Endothelial cell of umbilical vein (primary cell): ENCODE results near the gene MGAT5B. TPM values are rescaled to one million over a fixed set of nuclear protein-coding genes. Genes with fewer than 3 reads are reported as not detected.

Source experiments
- BruUV-seq: library from RNA; stranded (reverse); fragments of 400-500 nt; replicated peaks from 2 replicates; lab custom pipeline; 2021; lab: Mats Ljungman, UMichigan
- CTCF ChIA-PET: fragments of 300-600, 350-600 bp; sonication (Branson Sonifier 250); formaldehyde crosslinking; loops from one replicate; lab custom pipeline; 2021; ENCODE audit warnings: antibody characterized with exemption, inconsistent platforms; lab: Charles Lee
- POLR2A ChIA-PET: fragments of 300-600, 350-600 bp; sonication (Branson Sonifier 250); formaldehyde crosslinking; loops from one replicate; lab custom pipeline; 2021; ENCODE audit warnings: antibody characterized with exemption, inconsistent platforms; lab: Charles Lee
- DNase-seq: peaks from one replicate; pipeline ENCODE4 v3.0.0-alpha.2; 2011; ENCODE audit warnings: low read depth, low spot score
- FAIRE-seq: peaks from 2 replicates; lab custom pipeline; 2011; peaks lifted over from hg19 to GRCh38; lab: Jason Lieb, UNC
- H2AFZ ChIP-seq: 2 replicates; pipeline ENCODE4 v1.6.0; 2012; ENCODE audit warnings: low read depth, low read length, control low read depth, inconsistent platforms
- H3K27ac ChIP-seq: 2 replicates; pipeline ENCODE4 v1.5.1; 2011; ENCODE audit warnings: low read depth, mild to moderate bottlenecking, control low read depth, low read length, moderate library complexity; ENCODE audit not compliant: insufficient read depth
- H3K27me3 ChIP-seq, 2 experiments: 2 replicates each; pipeline versions ENCODE4 v1.6.0 to v1.6.1; 2011; ENCODE audit warnings: low read length in 2 of 2, mixed read lengths in 1 of 2; ENCODE audit not compliant: control insufficient read depth in 2 of 2, insufficient read depth in 2 of 2
- H3K36me3 ChIP-seq, 2 experiments: 2 replicates in 1 of 2; 3 replicates in 1 of 2; pipeline ENCODE4 v1.5.1; 2011; ENCODE audit warnings: low read length in 2 of 2, mild to moderate bottlenecking in 1 of 2, moderate library complexity in 1 of 2; ENCODE audit not compliant: control insufficient read depth in 2 of 2, insufficient read depth in 2 of 2; ENCODE audit errors: extremely low read depth in 1 of 2
- H3K4me1 ChIP-seq: 3 replicates; pipeline ENCODE4 v1.5.1; 2011; ENCODE audit warnings: mild to moderate bottlenecking, low read length; ENCODE audit not compliant: control insufficient read depth, insufficient read depth; ENCODE audit errors: extremely low read depth
- H3K4me2 ChIP-seq: 2 replicates; pipeline ENCODE4 v1.6.1; 2011; ENCODE audit warnings: low read length, control low read depth, mixed read lengths; ENCODE audit not compliant: insufficient read depth
- H3K4me3 ChIP-seq, 3 experiments: fragments of 200-600 bp in 1 of 3; sonication (generic), shearing (Covaris generic) in 1 of 3; replicated peaks in 1 of 3; 2 replicates each; pipeline ENCODE4 v1.5.1; 2011 to 2016; ENCODE audit warnings: control low read depth in 3 of 3, low read length in 3 of 3, mild to moderate bottlenecking in 2 of 3, inconsistent platforms in 1 of 3, low read depth in 1 of 3, moderate library complexity in 1 of 3; ENCODE audit not compliant: insufficient read depth in 1 of 3
- H3K79me2 ChIP-seq: 2 replicates; pipeline ENCODE4 v1.6.0; 2012; ENCODE audit warnings: low read length, inconsistent platforms; ENCODE audit not compliant: control insufficient read depth, insufficient read depth
- H3K9ac ChIP-seq: replicated peaks from 2 replicates; pipeline ENCODE3; 2011; ENCODE audit warnings: low read length, control low read depth; ENCODE audit not compliant: insufficient read depth; ENCODE audit errors: extremely low read depth
- H3K9me1 ChIP-seq: replicated peaks from 3 replicates; pipeline ENCODE4 v1.6.0; 2011; ENCODE audit warnings: mild to moderate bottlenecking, low read length; ENCODE audit not compliant: control insufficient read depth, insufficient read depth; ENCODE audit errors: extremely low read depth
- H3K9me3 ChIP-seq: replicated peaks from 2 replicates; pipeline ENCODE4 v1.5.1; 2012; ENCODE audit warnings: low read length, inconsistent platforms; ENCODE audit not compliant: control insufficient read depth, insufficient read depth
- H4K20me1 ChIP-seq: replicated peaks from 2 replicates; pipeline ENCODE3; 2011; ENCODE audit warnings: mild to moderate bottlenecking, low read length; ENCODE audit not compliant: control insufficient read depth, insufficient read depth; ENCODE audit errors: extremely low read depth
- EZH2 ChIP-seq: IDR thresholded peaks from 2 replicates; pipeline ENCODE4 v1.6.1; 2012; ENCODE audit warnings: borderline replicate concordance, low read depth, mild to moderate bottlenecking, moderate library complexity, low read length, inconsistent platforms; ENCODE audit not compliant: severe bottlenecking
- FOS ChIP-seq: IDR thresholded peaks from 2 replicates; pipeline ENCODE4 v1.6.1; 2011; ENCODE audit warnings: mild to moderate bottlenecking, low read length, moderate library complexity, borderline replicate concordance; ENCODE audit not compliant: insufficient read depth
- GATA2 ChIP-seq: IDR thresholded peaks from 2 replicates; pipeline ENCODE4 v1.7.0; 2011; ENCODE audit warnings: low read depth, mild to moderate bottlenecking, moderate library complexity, mixed read lengths, low read length; ENCODE audit not compliant: insufficient read length, insufficient read depth
- JUN ChIP-seq: IDR thresholded peaks from 2 replicates; pipeline ENCODE4 v1.6.1; 2011; ENCODE audit warnings: borderline replicate concordance, low read depth; ENCODE audit not compliant: insufficient read length, insufficient read depth
- MYC ChIP-seq: IDR thresholded peaks from one replicate; pipeline ENCODE4 v1.6.1; 2011; ENCODE audit warnings: mild to moderate bottlenecking, low read depth, low read length
- POLR2A ChIP-seq: IDR thresholded peaks from 2 replicates; pipeline ENCODE4 v1.6.1; 2012; ENCODE audit warnings: low read depth, mild to moderate bottlenecking, control low read depth, low read length
- POLR2AphosphoS5 ChIP-seq: IDR thresholded peaks from 2 replicates; pipeline ENCODE4 v1.6.1; 2012; ENCODE audit warnings: low read depth, mild to moderate bottlenecking, control low read depth, low read length, moderate library complexity; ENCODE audit not compliant: insufficient read depth
- dilution Hi-C: fragments of 300-500 bp; cut with MboI; formaldehyde crosslinking; loops from one replicate; pipeline ENCODE4 v1.15.0; 2019; ENCODE audit warnings: low sequenced_read_pairs; ENCODE audit not compliant: extremely low pct_ligation_motif_present
- intact Hi-C: fragments of 100-400 bp; cut with micrococcal nuclease; formaldehyde crosslinking; loops from one replicate; pipeline ENCODE4 v1.10.0; 2022
- polyA plus RNA-seq, 4 experiments: library from polyadenylated mRNA; depleted of rRNA in 3 of 4; stranded (reverse) in 3 of 4; unstranded in 1 of 4; fragments of >200 nt; gene quantifications; 2 replicates each; pipeline versions ENCODE4 v1.2.1 to v1.2.3, GENCODE V29; 2011 to 2012; ENCODE audit warnings: missing spikeins in 1 of 4
- total RNA-seq: library from RNA; stranded (reverse); gene quantifications from 2 replicates; pipeline ENCODE4 v1.2.3, GENCODE V29; 2021
- TF ChIP-seq, protein P1 (sequence below): IDR thresholded peaks from 2 replicates; pipeline ENCODE4 v1.6.1; 2011; ENCODE audit not compliant: insufficient read depth, insufficient read length
- TF ChIP-seq, protein P2 (sequence below), 2 donors: IDR thresholded peaks; 1 replicate in 1 of 2; 2 replicates in 1 of 2; pipeline ENCODE4 v1.5.1; 2011; ENCODE audit warnings: low read length in 2 of 2, mild to moderate bottlenecking in 2 of 2, moderate library complexity in 2 of 2, control low read depth in 1 of 2, inconsistent platforms in 1 of 2, low read depth in 1 of 2; ENCODE audit not compliant: insufficient read depth in 1 of 2; ENCODE audit errors: extremely low read depth in 1 of 2

The MGAT5B gene
- total and polyA plus RNA-seq, 2 donors (not counting 3 experiments of a cell fraction or from before 2014, with no cell fraction given): 1.7 to 2.1 TPM

DNA sequence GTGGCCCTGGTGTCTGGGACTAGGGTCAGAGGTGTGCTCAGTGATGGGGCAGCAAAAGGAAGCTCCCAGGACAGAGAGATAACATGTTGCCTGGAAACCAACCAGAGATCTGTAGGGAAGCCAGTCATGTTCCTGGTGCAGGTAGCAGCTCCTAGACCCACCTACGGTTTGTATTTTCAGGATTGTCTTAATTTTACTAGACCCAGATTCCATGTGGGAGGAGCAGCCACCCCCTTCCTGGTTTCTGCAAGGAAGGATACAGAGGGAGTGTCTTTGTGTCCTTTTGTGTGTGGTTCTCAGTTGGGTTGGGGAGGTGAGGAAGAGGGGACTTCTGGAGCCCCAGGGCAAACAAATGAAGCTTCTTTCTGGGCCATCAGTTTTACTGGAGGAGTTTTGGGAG, 53.9 kb downstream of the MGAT5B start:
- dilution Hi-C loops (no loop called here), intact Hi-C loops (no loop called here)
- CTCF ChIA-PET: no interaction called here

DNA sequence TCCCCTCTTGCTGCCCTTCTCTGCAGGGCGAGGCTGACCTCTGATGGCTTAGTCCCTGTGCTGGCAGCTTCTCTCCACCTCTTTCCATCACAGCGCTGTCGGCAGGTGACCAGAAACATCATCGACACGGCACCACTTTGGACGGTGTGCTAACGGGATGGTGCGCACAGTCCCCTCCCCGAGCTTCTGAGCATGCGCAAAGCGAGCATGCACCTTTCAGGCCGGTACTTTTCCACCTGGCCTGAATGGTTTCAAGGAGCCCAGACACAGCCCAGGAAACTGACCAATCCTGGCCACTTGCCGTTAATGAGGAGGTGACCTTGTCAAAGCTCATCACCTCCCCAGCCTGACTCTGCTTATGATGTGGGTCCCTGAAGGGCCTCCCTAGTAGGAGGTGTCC, 54.8 kb downstream of the MGAT5B start:
- H3K4me2 ChIP-seq: no peak overlapping the region
- no TSS peak for BruUV-seq
- FAIRE-seq (no peak), DNase-seq (no peak)
- no peak overlapping the region for H3K27ac ChIP-seq
- intact Hi-C loops: no loop called here
- H4K20me1 ChIP-seq: no peaks in the 10 kb centered on the region
- H3K4me1 ChIP-seq: no peaks in the 10 kb centered on the region
- H3K79me2 ChIP-seq: no peaks in the 10 kb centered on the region
- CTCF ChIA-PET: no interaction called here
- dilution Hi-C loops: no loop called here
- H3K9ac ChIP-seq: no peak overlapping the region
- no peaks in the 10 kb centered on the region for H3K27me3 ChIP-seq
- no peaks in the 10 kb centered on the region for H3K9me3 ChIP-seq
- no peaks in the 10 kb centered on the region for H3K36me3 ChIP-seq
- no peak overlapping the region for H2AFZ ChIP-seq
- no peak for TF ChIP-seq POLR2AphosphoS5
- TF ChIP-seq, protein P1, sequence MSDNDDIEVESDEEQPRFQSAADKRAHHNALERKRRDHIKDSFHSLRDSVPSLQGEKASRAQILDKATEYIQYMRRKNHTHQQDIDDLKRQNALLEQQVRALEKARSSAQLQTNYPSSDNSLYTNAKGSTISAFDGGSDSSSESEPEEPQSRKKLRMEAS: no peak
- no peak for TF ChIP-seq POLR2A
- no peak for TF ChIP-seq MYC
- no peak for TF ChIP-seq EZH2
- TF ChIP-seq FOS: no peak
- no peak for TF ChIP-seq GATA2
- TF ChIP-seq, protein P2, sequence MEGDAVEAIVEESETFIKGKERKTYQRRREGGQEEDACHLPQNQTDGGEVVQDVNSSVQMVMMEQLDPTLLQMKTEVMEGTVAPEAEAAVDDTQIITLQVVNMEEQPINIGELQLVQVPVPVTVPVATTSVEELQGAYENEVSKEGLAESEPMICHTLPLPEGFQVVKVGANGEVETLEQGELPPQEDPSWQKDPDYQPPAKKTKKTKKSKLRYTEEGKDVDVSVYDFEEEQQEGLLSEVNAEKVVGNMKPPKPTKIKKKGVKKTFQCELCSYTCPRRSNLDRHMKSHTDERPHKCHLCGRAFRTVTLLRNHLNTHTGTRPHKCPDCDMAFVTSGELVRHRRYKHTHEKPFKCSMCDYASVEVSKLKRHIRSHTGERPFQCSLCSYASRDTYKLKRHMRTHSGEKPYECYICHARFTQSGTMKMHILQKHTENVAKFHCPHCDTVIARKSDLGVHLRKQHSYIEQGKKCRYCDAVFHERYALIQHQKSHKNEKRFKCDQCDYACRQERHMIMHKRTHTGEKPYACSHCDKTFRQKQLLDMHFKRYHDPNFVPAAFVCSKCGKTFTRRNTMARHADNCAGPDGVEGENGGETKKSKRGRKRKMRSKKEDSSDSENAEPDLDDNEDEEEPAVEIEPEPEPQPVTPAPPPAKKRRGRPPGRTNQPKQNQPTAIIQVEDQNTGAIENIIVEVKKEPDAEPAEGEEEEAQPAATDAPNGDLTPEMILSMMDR (IDR thresholded peaks at IDR 0.05; ENCODE audit: extremely low read depth in 1 of 2, insufficient read depth in 1 of 2, low read depth in 1 of 2, low read length in 2 of 2): no peak
- no peak for TF ChIP-seq JUN
- H3K4me3 ChIP-seq: no peak overlapping the region
- POLR2A ChIA-PET: no interaction called here
- no peaks in the 10 kb centered on the region for H3K9me1 ChIP-seq

More for the DNA sequence above, 53.9 kb downstream of the MGAT5B start:
- H3K27ac ChIP-seq: no peak overlapping the region
- TF ChIP-seq GATA2: no peak
- TF ChIP-seq EZH2: no peak
- no peak for TF ChIP-seq JUN
- TF ChIP-seq POLR2AphosphoS5: no peak
- TF ChIP-seq FOS: no peak
- no peak for TF ChIP-seq POLR2A
- no peak for TF ChIP-seq MYC
- TF ChIP-seq, protein P1: no peak
- no TSS peak for BruUV-seq
- DNase-seq (no peak), FAIRE-seq (no peak)
- no peak overlapping the region for H3K9ac ChIP-seq
- no peak overlapping the region for H3K4me3 ChIP-seq
- no peaks in the 10 kb centered on the region for H3K36me3 ChIP-seq
- H3K4me2 ChIP-seq: no peak overlapping the region
- H3K9me3 ChIP-seq: no peaks in the 10 kb centered on the region
- H3K27me3 ChIP-seq: no peaks in the 10 kb centered on the region
- no peak overlapping the region for H2AFZ ChIP-seq
- H3K9me1 ChIP-seq: no peaks in the 10 kb centered on the region
- no peaks in the 10 kb centered on the region for H4K20me1 ChIP-seq
- no peaks in the 10 kb centered on the region for H3K4me1 ChIP-seq
- POLR2A ChIA-PET: no interaction called here
- H3K79me2 ChIP-seq: no peaks in the 10 kb centered on the region
